LHCN-M2 (cell line): ENCODE data around the gene PNP. TPM values are rescaled to one million over a fixed set of nuclear protein-coding genes. Genes with fewer than 3 reads are reported as not detected.
A peak's percentile ranks its signal among the peaks of the same experiment; 100 is the strongest.
"Not testable (repeated sequence)": the region's sequence is repeated elsewhere in the genome, so short reads cannot be mapped to it uniquely, and the experiment has no call there.

ENCODE experiments used
- DNase-seq: peaks from one replicate; pipeline ENCODE4 v3.0.0-alpha.2; 2012; ENCODE audit warnings: low read depth
- total RNA-seq: library from RNA; depleted of rRNA; stranded (reverse); fragments of >200 nt; gene quantifications from 2 replicates; pipeline ENCODE4 v1.2.3, GENCODE V29; 2014

PNP gene
- total RNA-seq, 1 experiment from 2014 or later, result 54.0 TPM

GRCh38 chr14:20489093-20489994, 20.1 kb downstream of the PNP start:
- DNase-seq, result peak; percentile 65

GRCh38 chr14:20490563-20490962, 21.4 kb downstream of the PNP start:
- DNase-seq, result no peak

DNA sequence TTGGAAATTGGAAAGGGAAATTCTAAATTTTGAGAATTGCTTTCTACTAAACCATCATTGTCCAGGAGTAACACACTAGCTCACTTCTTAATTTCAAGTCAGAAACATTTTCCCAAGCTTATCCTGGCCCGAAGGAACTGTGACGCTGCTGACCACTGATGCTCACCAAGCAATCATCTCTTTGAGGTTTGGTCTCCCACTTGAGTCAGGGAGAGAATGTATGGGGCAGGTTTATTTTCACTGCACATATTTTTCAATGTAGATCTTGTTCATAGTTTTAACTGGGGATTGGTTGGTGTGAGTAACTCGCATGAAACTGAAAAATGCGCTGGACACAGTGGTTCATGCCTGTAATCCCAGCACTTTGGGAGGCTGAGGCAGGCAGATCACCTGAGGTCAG, 23.3 kb downstream of the PNP start:
- DNase-seq, result no peak

GRCh38 chr14:20493634-20494033, 24.4 kb downstream of the PNP start:
- DNase-seq, result no peak

- DNase-seq, result peak; percentile 47
These were observed 25.9 kb downstream of the PNP start for GRCh38 chr14:20494935-20495766.

DNA sequence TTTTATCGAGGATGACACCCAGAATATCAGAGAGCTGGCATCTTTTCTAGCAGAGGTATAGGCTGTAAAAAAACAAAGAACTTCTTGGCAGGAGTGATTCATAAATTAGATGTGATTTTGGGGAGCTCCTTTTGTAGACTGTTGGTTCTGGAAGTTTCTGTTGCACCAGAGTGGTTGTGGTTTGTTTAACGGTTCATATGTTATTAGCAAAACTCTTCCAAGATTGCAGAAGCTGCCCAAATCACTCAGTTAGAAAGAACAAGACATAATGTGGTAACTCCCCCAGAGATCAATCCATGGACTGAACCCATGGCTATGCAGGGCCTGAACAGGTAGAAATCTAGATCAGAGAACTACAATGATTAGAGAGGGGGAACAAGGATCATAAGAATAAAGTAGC, 29.4 kb downstream of the PNP start:
- no peak for DNase-seq

DNA sequence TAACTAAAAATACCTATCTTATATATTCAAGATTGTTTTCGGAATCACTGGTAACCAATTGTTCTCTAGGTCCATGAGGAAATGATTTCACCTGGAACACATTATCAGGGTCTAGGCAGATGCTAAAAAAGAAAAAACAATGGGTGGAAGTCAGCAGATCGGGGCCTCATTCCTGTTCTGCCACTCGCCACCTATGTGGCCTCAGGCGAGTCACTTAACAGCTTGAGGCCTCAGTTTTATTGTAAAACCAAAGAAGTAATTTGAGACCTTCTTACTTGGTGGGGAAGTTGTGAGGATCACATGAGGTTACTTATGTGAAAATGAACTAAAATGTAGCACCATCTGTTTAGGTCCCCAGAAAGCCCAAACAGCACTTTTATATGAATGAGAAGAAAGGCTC, 29.9 kb downstream of the PNP start:
- DNase-seq, result peak; percentile 36

GRCh38 chr14:20499881-20500280, 30.7 kb downstream of the PNP start:
- DNase-seq, result no peak

DNA sequence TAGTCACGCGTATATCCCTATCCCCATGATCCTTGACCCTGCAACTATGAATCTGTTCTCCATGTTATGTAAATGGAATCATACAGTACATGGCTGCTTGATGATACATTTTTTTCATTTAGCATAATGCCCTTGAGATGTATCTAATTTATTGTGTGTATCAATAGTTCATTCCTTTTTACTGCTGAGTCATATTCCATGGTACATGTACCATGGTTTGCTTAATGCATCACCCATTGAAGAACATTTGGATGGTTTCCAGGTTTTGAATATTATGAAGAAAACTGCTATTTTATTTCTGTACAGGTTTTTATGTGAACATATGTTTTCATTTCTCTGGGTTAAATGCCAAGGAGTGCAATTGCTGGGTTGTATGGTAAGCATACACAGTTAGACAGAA, 32.1 kb downstream of the PNP start:
- DNase-seq, result peak; percentile 44

DNA sequence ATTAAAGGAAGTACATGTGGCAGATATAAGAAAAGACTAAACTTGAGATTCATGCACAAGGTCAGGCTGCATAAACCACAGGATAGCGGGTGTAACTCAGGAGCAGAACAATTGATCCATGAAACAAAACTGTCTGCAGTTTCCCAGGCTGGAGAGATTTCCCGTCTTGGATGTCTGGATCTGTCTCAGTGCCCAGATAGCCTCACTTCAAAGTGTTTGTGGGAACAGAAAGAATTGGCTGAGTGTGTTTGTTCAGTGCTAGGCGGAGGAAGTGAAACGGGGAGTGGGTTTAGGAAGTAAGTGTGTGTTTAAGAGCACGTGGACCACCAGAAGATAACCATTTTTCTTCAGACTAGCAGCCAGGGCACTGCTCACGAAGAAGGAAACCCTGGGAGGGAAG, 34.7 kb downstream of the PNP start:
- no peak for DNase-seq

GRCh38 chr14:20506276-20506675, 37.1 kb downstream of the PNP start:
- DNase-seq, result not testable (repeated sequence)

DNA sequence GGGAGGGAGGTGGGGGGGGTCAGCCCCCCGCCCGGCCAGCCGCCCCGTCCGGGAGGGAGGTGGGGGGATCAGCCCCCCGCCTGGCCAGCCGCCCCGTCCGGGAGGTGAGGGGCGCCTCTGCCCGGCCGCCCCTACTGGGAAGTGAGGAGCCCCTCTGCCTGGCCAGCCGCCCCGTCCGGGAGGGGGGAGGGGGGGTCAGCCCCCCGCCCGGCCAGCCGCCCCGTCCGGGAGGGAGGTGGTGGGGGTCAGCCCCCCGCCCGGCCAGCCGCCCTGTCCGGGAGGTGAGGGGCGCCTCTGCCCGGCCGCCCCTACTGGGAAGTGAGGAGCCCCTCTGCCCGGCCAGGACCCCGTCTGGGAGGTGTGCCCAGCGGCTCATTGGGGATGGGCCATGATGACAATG, 37.5 kb downstream of the PNP start:
- not testable (repeated sequence) for DNase-seq

DNA sequence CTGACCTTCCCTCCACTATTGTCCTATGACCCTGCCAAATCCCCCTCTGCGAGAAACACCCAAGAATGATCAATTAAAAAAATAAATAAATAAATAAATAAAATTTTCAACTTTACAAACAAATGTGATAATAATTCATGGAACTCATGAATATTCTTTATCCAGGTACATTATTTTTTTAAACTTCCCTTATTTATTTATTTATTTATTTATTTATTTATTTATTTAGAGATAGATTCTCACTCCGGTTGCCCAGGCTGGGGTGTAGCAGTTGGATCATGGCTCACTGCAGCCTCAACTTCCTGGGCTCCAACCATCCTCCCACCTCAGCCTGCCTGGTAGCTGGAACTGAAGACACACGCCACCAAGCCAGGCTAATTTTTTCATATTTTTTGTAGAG, 38.3 kb downstream of the PNP start:
- DNase-seq, result not testable (repeated sequence)

GRCh38 chr14:20508367-20508766, 39.2 kb downstream of the PNP start:
- DNase-seq, result no peak

GRCh38 chr14:20512177-20512905, 43.1 kb downstream of the PNP start:
- peak; percentile 29 for DNase-seq

DNA sequence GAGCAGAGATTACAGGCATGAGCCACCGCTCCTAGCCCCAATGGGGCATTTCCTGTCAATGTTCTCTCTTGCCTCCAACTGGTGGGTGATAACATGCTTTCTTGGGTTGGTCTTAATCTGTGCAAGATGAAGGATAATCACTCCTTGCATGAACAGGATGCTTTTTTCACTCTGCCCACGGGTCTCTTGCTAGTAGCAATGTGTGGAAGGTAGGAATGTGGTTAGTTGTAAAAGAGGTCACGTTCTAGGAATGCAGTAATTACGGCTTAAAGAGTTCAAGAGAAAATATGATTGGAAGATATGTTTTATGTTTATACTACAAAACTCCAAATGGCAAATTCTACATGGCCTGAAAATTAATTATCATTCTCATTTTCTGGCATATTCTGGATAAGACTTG, 46.6 kb downstream of the PNP start:
- DNase-seq, result no peak

DNA sequence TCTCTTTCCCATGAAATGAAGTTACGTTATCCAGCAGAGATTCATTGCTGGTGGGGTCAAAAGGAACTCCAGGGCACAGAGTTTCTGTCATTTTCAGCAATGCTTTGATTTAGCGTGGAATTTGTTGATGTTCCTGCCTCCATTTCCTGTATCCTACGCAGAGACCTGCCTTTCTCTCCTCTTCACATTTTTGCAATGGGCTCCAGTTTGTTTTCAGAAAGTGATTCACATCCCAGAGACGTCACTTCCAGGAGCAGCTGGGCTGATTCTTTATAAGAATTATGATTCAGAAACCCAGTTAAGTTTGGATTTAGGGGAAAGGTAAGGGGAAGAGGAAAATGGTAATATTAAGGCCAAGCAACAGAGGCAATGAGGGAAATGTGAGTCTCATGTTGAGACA, 47.7 kb downstream of the PNP start:
- DNase-seq, result peak; percentile 67

DNA sequence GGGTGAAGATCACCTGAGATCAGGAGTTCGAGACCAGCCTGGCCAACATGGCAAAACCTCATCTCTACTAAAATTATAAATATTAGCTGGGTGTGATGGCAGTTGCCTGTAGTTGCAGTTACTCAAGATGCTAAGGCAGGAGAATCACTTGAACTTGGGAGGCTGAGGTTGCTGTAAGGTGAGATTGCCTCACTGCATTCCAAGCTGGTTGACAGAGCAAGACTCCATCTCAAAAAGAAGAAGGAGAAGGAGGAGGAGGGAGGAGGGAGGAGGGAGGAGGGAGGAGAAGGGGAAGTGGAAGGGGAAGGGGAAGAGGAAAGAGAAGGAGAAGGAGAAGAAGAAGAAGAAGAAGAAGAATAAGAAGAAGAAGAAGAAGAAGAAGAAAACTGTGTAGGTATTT, 53.1 kb downstream of the PNP start:
- DNase-seq, result no peak

DNA sequence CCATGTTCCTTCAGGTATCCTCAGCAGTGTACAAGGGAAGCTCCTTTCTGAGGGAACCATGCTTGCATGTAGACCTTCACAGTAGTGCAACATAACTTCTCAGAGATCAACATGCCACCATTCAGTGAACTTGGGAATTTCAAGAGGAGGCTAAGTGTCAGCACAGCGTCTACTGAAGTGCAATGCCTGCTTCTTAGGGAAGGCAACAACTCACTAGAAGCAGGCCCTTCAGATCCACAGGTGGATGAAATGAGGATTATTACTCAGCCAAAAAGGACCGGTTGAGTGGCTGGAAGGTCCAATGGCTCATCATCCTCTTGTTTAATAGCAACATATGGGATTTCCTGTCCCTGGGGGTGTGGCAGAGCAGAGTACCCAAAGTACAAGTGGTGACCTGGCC, 54.8 kb downstream of the PNP start:
- no peak for DNase-seq
